ENCODE measurements around the gene SAMD1. TPM values are rescaled to one million over a fixed set of nuclear protein-coding genes. Genes with fewer than 3 reads are reported as not detected.

SAMD1 gene
- polyA plus RNA-seq, 1 donor (not counting 4 experiments of a cell fraction or from before 2014, with no cell fraction given): 5.3 TPM

- no peak for TF ChIP-seq CTCF (optimal IDR thresholded peaks at IDR 0.05 in 1 of 3, IDR thresholded peaks at IDR 0.05 in 1 of 3, conservative IDR thresholded peaks at IDR 0.05 in 1 of 3; ENCODE audit: extremely low read depth in 1 of 3, insufficient read depth in 2 of 3, low read length in 3 of 3)
- TF ChIP-seq EZH2 (IDR thresholded peaks at IDR 0.05; ENCODE audit: low read length): no peak
- dilution Hi-C loops (cut with MboI; ENCODE audit: extremely low pct_ligation_motif_present, low sequenced_read_pairs): no loop called here
- no peak overlapping the region for H3K27ac ChIP-seq (ENCODE audit: control insufficient read depth, insufficient read depth, low read length)
Observed at GRCh38 chr19:14086098-14086497, 4.5 kb downstream of the SAMD1 start.

GRCh38 chr19:14085309-14085995, 5.1 kb downstream of the SAMD1 start, which contains the start of gene C19orf67:
Gene C19orf67 (minus strand): TSS chr19:14085783. CDS start chr19:14085627, 156 bp downstream.
- DNase-seq (ENCODE audit: low read depth, low spot score) (no peak), FAIRE-seq (no peak)
- dilution Hi-C loops (cut with MboI; ENCODE audit: extremely low pct_ligation_motif_present, low sequenced_read_pairs): no loop called here
- peaks cover 4 to 5% of the 10 kb centered on the region in 2 experiments for H3K36me3 ChIP-seq (ENCODE audit: control insufficient read depth in 2 of 2, extremely low read depth in 1 of 2, insufficient read depth in 2 of 2, low read length in 2 of 2)
- no peak within 1 kb of the TSS for H2AFZ ChIP-seq (ENCODE audit: control insufficient read depth, low read length)
- H3K79me2 ChIP-seq (ENCODE audit: control insufficient read depth, insufficient read depth, low read length): no peaks in the 10 kb centered on the region
- no peaks in the 10 kb centered on the region for H3K9me1 ChIP-seq (ENCODE audit: control insufficient read depth, extremely low read depth, insufficient read depth, low read length)
- no peak within 1 kb of the TSS for H3K27ac ChIP-seq (ENCODE audit: control insufficient read depth, insufficient read depth, low read length)
- H3K9me3 ChIP-seq (ENCODE audit: control insufficient read depth, low read depth, low read length): no peaks in the 10 kb centered on the region
- peaks cover 11% of the 10 kb centered on the region for H3K4me1 ChIP-seq (ENCODE audit: control insufficient read depth, extremely low read depth, insufficient read depth, low read length)
- H3K9ac ChIP-seq (ENCODE audit: control insufficient read depth, extremely low read depth, insufficient read depth, low read length): no peak within 1 kb of the TSS
- no peak within 1 kb of the TSS for H3K4me2 ChIP-seq (ENCODE audit: control insufficient read depth, extremely low read depth, insufficient read depth, low read depth, low read length)
- no peak for TF ChIP-seq EZH2 (IDR thresholded peaks at IDR 0.05; ENCODE audit: low read length)
- no peak for TF ChIP-seq CTCF (optimal IDR thresholded peaks at IDR 0.05 in 1 of 3, IDR thresholded peaks at IDR 0.05 in 1 of 3, conservative IDR thresholded peaks at IDR 0.05 in 1 of 3; ENCODE audit: extremely low read depth in 1 of 3, insufficient read depth in 2 of 3, low read length in 3 of 3)
- no peak within 1 kb of the TSS for H3K4me3 ChIP-seq (ENCODE audit: control insufficient read depth in 2 of 3, extremely low read depth in 1 of 3, insufficient read depth in 2 of 3, low read depth in 1 of 3, low read length in 3 of 3)
- H3K27me3 ChIP-seq (ENCODE audit: control insufficient read depth, extremely low read depth, insufficient read depth, low read length): no peaks in the 10 kb centered on the region
- no peaks in the 10 kb centered on the region for H4K20me1 ChIP-seq (ENCODE audit: control insufficient read depth, extremely low read depth, insufficient read depth, low read length)

More at GRCh38 chr19:14086098-14086497, 4.5 kb downstream of the SAMD1 start:
- H3K9me3 ChIP-seq (ENCODE audit: control insufficient read depth, low read depth, low read length): no peaks in the 10 kb centered on the region
- H4K20me1 ChIP-seq (ENCODE audit: control insufficient read depth, extremely low read depth, insufficient read depth, low read length): no peaks in the 10 kb centered on the region
- H3K4me2 ChIP-seq (ENCODE audit: control insufficient read depth, extremely low read depth, insufficient read depth, low read depth, low read length): no peak overlapping the region
- H3K9ac ChIP-seq (ENCODE audit: control insufficient read depth, extremely low read depth, insufficient read depth, low read length): no peak overlapping the region
- DNase-seq (ENCODE audit: low read depth, low spot score) (no peak), FAIRE-seq (no peak)
- peaks cover 4 to 5% of the 10 kb centered on the region in 2 experiments for H3K36me3 ChIP-seq (ENCODE audit: control insufficient read depth in 2 of 2, extremely low read depth in 1 of 2, insufficient read depth in 2 of 2, low read length in 2 of 2)
- H3K4me1 ChIP-seq (ENCODE audit: control insufficient read depth, extremely low read depth, insufficient read depth, low read length): peaks cover 10% of the 10 kb centered on the region
- no peaks in the 10 kb centered on the region for H3K79me2 ChIP-seq (ENCODE audit: control insufficient read depth, insufficient read depth, low read length)
- H2AFZ ChIP-seq (ENCODE audit: control insufficient read depth, low read length): no peak overlapping the region
- no peaks in the 10 kb centered on the region for H3K27me3 ChIP-seq (ENCODE audit: control insufficient read depth, extremely low read depth, insufficient read depth, low read length)
- H3K9me1 ChIP-seq (ENCODE audit: control insufficient read depth, extremely low read depth, insufficient read depth, low read length): no peaks in the 10 kb centered on the region
- H3K4me3 ChIP-seq (ENCODE audit: control insufficient read depth in 2 of 3, extremely low read depth in 1 of 3, insufficient read depth in 2 of 3, low read depth in 1 of 3, low read length in 3 of 3): no peak overlapping the region
